ENCODE measurements around the gene CDK4. TPM values are rescaled to one million over a fixed set of nuclear protein-coding genes. Genes with fewer than 3 reads are reported as not detected.

CDK4 gene
- total and polyA plus RNA-seq, 8 donors = 26.3 to 113 (median 50.5) TPM

DNA sequence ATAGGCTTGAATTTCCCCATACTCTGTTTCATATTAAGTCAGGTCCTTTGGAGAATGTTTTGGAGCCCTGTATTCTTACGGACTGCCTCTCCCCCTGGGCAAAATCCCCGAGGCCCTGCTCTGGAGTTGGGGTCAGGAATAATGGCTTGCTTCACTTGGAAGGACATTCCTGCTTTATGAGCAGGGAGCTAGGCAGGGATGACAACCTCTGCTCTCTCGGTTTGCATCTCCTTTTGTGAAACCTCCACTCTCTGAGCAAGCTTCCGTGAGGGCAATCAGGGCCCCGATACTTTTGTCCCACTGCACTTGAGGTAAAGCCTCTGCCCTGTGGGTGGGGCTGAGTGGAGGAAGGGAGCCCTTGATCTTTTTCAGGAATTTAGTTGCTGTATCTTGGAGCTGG lies 38.9 kb downstream of the CDK4 start:
- no peak overlapping the region for H3K27ac ChIP-seq
- no peaks in the 10 kb centered on the region for H3K9me3 ChIP-seq
- no peak overlapping the region for H3K4me3 ChIP-seq
- intact Hi-C loops (cut with DNase I; ENCODE audit: low total_unique reads) = no loop called here
- H3K27me3 ChIP-seq = no peaks in the 10 kb centered on the region
- no peak for TF ChIP-seq POLR2A (IDR thresholded peaks at IDR 0.05)
- DNase-seq = no peak
- H3K36me3 ChIP-seq = peaks cover 31 to 90% (median 77%) of the 10 kb centered on the region in 4 donors
- WGBS, 5 donors = 89 to 97% (median 92%) methylated on average over 5 of the region's 5 CpGs
- H3K4me1 ChIP-seq = no peaks in the 10 kb centered on the region

DNA sequence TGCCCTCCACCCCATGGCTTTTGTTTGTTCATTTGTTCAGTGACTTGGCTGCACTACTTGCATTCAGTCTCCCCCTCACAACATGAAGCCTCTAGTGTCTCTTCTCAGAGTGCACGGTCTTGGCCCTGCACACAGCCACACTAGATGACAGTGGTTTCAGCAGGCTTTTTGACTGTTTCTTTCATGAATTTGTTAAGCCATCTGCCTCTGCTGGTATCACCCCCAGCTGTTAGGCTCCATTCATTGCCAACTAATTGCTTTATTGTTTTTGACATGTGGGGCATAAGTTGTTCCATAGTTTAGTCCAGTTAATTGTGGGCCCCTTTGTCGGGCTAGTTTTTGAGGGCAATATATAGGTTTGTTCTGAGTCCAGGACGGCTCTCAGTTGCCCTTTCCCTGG lies 39.4 kb downstream of the CDK4 start:
- intact Hi-C loops (cut with DNase I; ENCODE audit: low total_unique reads) = no loop called here
- TF ChIP-seq POLR2AphosphoS5 (IDR thresholded peaks at IDR 0.05) (no peak), EP300 (IDR thresholded peaks at IDR 0.05) (no peak), POLR2A (IDR thresholded peaks at IDR 0.05) (no peak)
- TF ChIP-seq, protein P1, sequence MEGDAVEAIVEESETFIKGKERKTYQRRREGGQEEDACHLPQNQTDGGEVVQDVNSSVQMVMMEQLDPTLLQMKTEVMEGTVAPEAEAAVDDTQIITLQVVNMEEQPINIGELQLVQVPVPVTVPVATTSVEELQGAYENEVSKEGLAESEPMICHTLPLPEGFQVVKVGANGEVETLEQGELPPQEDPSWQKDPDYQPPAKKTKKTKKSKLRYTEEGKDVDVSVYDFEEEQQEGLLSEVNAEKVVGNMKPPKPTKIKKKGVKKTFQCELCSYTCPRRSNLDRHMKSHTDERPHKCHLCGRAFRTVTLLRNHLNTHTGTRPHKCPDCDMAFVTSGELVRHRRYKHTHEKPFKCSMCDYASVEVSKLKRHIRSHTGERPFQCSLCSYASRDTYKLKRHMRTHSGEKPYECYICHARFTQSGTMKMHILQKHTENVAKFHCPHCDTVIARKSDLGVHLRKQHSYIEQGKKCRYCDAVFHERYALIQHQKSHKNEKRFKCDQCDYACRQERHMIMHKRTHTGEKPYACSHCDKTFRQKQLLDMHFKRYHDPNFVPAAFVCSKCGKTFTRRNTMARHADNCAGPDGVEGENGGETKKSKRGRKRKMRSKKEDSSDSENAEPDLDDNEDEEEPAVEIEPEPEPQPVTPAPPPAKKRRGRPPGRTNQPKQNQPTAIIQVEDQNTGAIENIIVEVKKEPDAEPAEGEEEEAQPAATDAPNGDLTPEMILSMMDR (IDR thresholded peaks at IDR 0.05) = no peak
- peaks cover 26 to 89% (median 77%) of the 10 kb centered on the region in 4 donors for H3K36me3 ChIP-seq
- no peak for DNase-seq
- 88 to 97% (median 94%) methylated on average over 3 of the region's 3 CpGs for WGBS, 5 donors
- H3K27me3 ChIP-seq = no peaks in the 10 kb centered on the region
- H3K27ac ChIP-seq = no peak overlapping the region
- no peak overlapping the region for H3K4me3 ChIP-seq
- no peaks in the 10 kb centered on the region for H3K9me3 ChIP-seq
- H3K4me1 ChIP-seq = no peaks in the 10 kb centered on the region

DNA sequence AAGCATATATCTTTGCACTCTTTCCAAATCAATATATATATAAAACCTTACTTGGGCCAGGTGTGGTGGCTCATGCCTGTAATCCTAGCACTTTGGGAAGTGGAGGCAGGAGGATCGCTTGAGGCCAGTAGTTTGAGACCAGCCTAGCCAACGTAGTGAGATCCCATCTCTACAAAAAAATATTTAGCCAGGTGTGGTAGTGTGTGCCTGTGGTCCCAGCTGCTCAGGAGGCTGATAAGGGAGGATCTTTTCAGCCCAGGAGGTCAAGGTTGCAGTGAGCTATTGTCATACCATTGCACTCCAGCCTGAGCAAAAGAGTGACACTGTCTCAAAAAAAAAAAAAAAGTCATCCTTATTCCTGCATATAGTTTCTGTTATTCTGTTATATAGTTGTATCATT lies 43.8 kb downstream of the CDK4 start:
- Histone ChIP-seq H3K4me3 (no peak overlapping the region), H3K36me3 (peaks cover 0 to 85% (median 74%) of the 10 kb centered on the region in 4 donors), H3K27me3 (no peaks in the 10 kb centered on the region), H3K9me3 (peaks cover 0 to 11% (median 4%) of the 10 kb centered on the region in 4 donors), H3K4me1 (no peaks in the 10 kb centered on the region), H3K27ac (no peak overlapping the region)
- no peak for DNase-seq
- TF ChIP-seq POLR2AphosphoS5 (IDR thresholded peaks at IDR 0.05) = no peak
- TF ChIP-seq EP300 (IDR thresholded peaks at IDR 0.05) = no peak
- no peak for TF ChIP-seq POLR2A (IDR thresholded peaks at IDR 0.05)
- TF ChIP-seq, protein P1 (IDR thresholded peaks at IDR 0.05) = no peak
- 84 to 95% (median 86%) methylated on average over 2 of the region's 2 CpGs for WGBS, 5 donors
- intact Hi-C loops (cut with DNase I; ENCODE audit: low total_unique reads) = no loop called here

DNA sequence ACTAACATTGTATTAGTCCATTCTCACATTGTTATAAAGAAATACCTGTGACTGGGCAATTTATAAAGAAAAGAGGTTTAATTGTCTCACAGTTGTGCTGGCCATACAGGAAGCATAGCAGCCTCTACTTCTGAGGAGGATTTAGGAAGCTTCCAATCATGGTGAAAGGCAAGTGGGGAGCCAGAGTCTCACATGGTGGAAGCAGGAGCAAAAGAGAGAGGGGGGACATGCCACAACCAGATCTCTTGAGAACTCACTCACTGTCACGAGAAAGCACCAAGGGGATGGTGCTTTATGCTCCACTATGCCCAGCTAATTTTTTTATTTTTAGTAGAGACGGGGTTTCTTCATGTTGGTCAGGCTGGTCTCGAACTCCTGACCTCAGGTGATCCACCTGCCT lies 44.9 kb downstream of the CDK4 start:
- Histone ChIP-seq H3K9me3 (peaks cover 0 to 15% (median 5%) of the 10 kb centered on the region in 4 donors), H3K4me3 (no peak overlapping the region), H3K4me1 (no peaks in the 10 kb centered on the region), H3K27me3 (no peaks in the 10 kb centered on the region), H3K36me3 (peaks cover 0 to 85% (median 75%) of the 10 kb centered on the region in 4 donors), H3K27ac (no peak overlapping the region)
- intact Hi-C loops (cut with DNase I; ENCODE audit: low total_unique reads) = no loop called here
- no peak for TF ChIP-seq POLR2A (IDR thresholded peaks at IDR 0.05)
- no peak for TF ChIP-seq POLR2AphosphoS5 (IDR thresholded peaks at IDR 0.05)
- no peak for TF ChIP-seq EP300 (IDR thresholded peaks at IDR 0.05)
- TF ChIP-seq, protein P1 (IDR thresholded peaks at IDR 0.05) = no peak
- WGBS, 5 donors = 82 to 99% (median 93%) methylated on average over 3 of the region's 3 CpGs
- no peak for DNase-seq

DNA sequence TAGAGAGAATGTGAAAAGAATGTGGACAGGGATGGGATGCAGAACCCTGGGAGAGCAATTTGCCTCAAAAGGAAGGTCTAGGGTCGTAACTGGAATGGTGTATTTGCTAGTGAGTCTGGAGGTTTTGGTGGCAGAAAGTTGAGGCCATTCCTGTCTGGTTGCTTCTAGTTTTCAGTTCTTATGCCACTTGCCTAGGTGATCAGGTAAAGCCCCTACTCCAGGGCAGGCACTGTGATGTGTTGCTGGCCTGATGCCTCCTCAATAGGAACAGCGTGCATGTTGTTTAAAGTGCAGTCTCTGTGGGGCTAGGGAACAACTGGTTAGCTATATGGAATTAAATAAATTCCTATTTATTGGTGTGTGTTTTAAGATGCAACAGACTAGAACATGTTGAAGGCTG lies 51.8 kb downstream of the CDK4 start:
- TF ChIP-seq, protein P1 (IDR thresholded peaks at IDR 0.05) = no peak
- no peak for TF ChIP-seq EP300 (IDR thresholded peaks at IDR 0.05)
- no peak for TF ChIP-seq POLR2A (IDR thresholded peaks at IDR 0.05)
- TF ChIP-seq POLR2AphosphoS5 (IDR thresholded peaks at IDR 0.05) = no peak
- Histone ChIP-seq H3K36me3 (peaks cover 18 to 90% (median 83%) of the 10 kb centered on the region in 4 donors), H3K27ac (no peak overlapping the region), H3K27me3 (no peaks in the 10 kb centered on the region), H3K4me1 (peaks cover 0 to 7% (median 3%) of the 10 kb centered on the region in 4 donors), H3K4me3 (no peak overlapping the region), H3K9me3 (peaks cover 0 to 15% (median 5%) of the 10 kb centered on the region in 4 donors)
- intact Hi-C loops (cut with DNase I; ENCODE audit: low total_unique reads) = no loop called here
- WGBS, 5 donors = 90 to 98% (median 97%) methylated on average over 2 of the region's 2 CpGs
- DNase-seq = no peak

Measured in stomach (tissue), 9 donors.